ENCODE measurements around the gene ZBTB4. TPM values are rescaled to one million over a fixed set of nuclear protein-coding genes. Genes with fewer than 3 reads are reported as not detected.

ZBTB4 gene
- total RNA-seq, 1 experiment from 2014 or later, result 26.3 TPM

GRCh38 chr17:7512105-7512504 is 32.7 kb upstream of the ZBTB4 start:
- ChIA-PET CTCF (interaction anchor here (0.6 to 4.7 kb wide), 3 partner anchors 20 to 156 kb away, joined by 3 to 123 read pairs (median 5); partner anchors contain the start of genes SENP3 and TNFSF13), POLR2A (interaction anchor here (1.8 to 7.6 kb wide), 2 partner anchors 25 to 49 kb away, joined by 5 to 65 read pairs; partner anchors contain the start of gene SENP3)
- Mint-ChIP-seq H3K9me3 (ENCODE audit: unreplicated experiment) (no peaks in the 10 kb centered on the region), H3K27me3 (ENCODE audit: insufficient read depth, unreplicated experiment) (no peaks in the 10 kb centered on the region), H3K27ac (ENCODE audit: low read depth, unreplicated experiment) (no peak overlapping the region), H3K36me3 (ENCODE audit: insufficient read depth, unreplicated experiment) (peaks cover 74% of the 10 kb centered on the region), H3K4me3 (ENCODE audit: unreplicated experiment) (no peak overlapping the region), H3K4me1 (ENCODE audit: insufficient read depth, unreplicated experiment) (no peaks in the 10 kb centered on the region)
- intact Hi-C loops (cut with micrococcal nuclease), result loop anchor here (10.0 kb wide), 1 partner anchor 173 kb away; the partner anchor contains the start of genes TP53 and WRAP53
- no peak for TF ChIP-seq CTCF (IDR thresholded peaks at IDR 0.05; ENCODE audit: unreplicated experiment)
- no TSS peak for BruUV-seq (replicated peaks)
- no peak for DNase-seq (ENCODE audit: unreplicated experiment)

GRCh38 chr17:7511108-7511507 is 31.7 kb upstream of the ZBTB4 start:
- POLR2A ChIA-PET, result interaction anchor here (0.6 kb wide), 1 partner anchor 174 kb away, joined by 3 read pairs; no protein-coding TSS in a partner anchor
- intact Hi-C loops (cut with micrococcal nuclease), result loop anchor here (10.0 kb wide), 1 partner anchor 174 kb away; the partner anchor contains the start of genes TP53 and WRAP53
- no TSS peak for BruUV-seq (replicated peaks)
- CTCF ChIA-PET, result no interaction called here
- H3K4me3 Mint-ChIP-seq (ENCODE audit: unreplicated experiment), result no peak overlapping the region
- DNase-seq (ENCODE audit: unreplicated experiment), result no peak
- no peak for TF ChIP-seq CTCF (IDR thresholded peaks at IDR 0.05; ENCODE audit: unreplicated experiment)
- H3K9me3 Mint-ChIP-seq (ENCODE audit: unreplicated experiment), result no peaks in the 10 kb centered on the region
- H3K27me3 Mint-ChIP-seq (ENCODE audit: insufficient read depth, unreplicated experiment), result no peaks in the 10 kb centered on the region
- H3K27ac Mint-ChIP-seq (ENCODE audit: low read depth, unreplicated experiment), result no peak overlapping the region
- H3K4me1 Mint-ChIP-seq (ENCODE audit: insufficient read depth, unreplicated experiment), result no peaks in the 10 kb centered on the region
- H3K36me3 Mint-ChIP-seq (ENCODE audit: insufficient read depth, unreplicated experiment), result peaks cover 79% of the 10 kb centered on the region

GRCh38 chr17:7509937-7510336 is 30.5 kb upstream of the ZBTB4 start:
- no peak for DNase-seq (ENCODE audit: unreplicated experiment)
- Mint-ChIP-seq H3K9me3 (ENCODE audit: unreplicated experiment) (no peaks in the 10 kb centered on the region), H3K4me3 (ENCODE audit: unreplicated experiment) (no peak overlapping the region), H3K36me3 (ENCODE audit: insufficient read depth, unreplicated experiment) (peaks cover 90% of the 10 kb centered on the region), H3K27me3 (ENCODE audit: insufficient read depth, unreplicated experiment) (no peaks in the 10 kb centered on the region), H3K4me1 (ENCODE audit: insufficient read depth, unreplicated experiment) (no peaks in the 10 kb centered on the region), H3K27ac (ENCODE audit: low read depth, unreplicated experiment) (no peak overlapping the region)
- intact Hi-C loops (cut with micrococcal nuclease), result loop anchor here (10.0 kb wide), 1 partner anchor 175 kb away; the partner anchor contains the start of genes TP53 and WRAP53
- BruUV-seq (replicated peaks), result no TSS peak
- no peak for TF ChIP-seq CTCF (IDR thresholded peaks at IDR 0.05; ENCODE audit: unreplicated experiment)
- ChIA-PET CTCF (interaction anchor here (0.9 to 3.9 kb wide), 3 partner anchors 16 to 51 kb away, joined by 3 to 36 read pairs (median 6); partner anchors contain the start of gene SENP3), POLR2A (no interaction called here)

- no peaks in the 10 kb centered on the region for H3K4me1 Mint-ChIP-seq (ENCODE audit: insufficient read depth, unreplicated experiment)
- H3K9me3 Mint-ChIP-seq (ENCODE audit: unreplicated experiment), result no peaks in the 10 kb centered on the region
- no peak for TF ChIP-seq CTCF (IDR thresholded peaks at IDR 0.05; ENCODE audit: unreplicated experiment)
- no peak for DNase-seq (ENCODE audit: unreplicated experiment)
- intact Hi-C loops (cut with micrococcal nuclease), result no loop called here
- ChIA-PET POLR2A (interaction anchor here (0.6 to 1.8 kb wide), 4 partner anchors 23 to 67 kb away, joined by 3 to 5 read pairs (median 4); no protein-coding TSS in a partner anchor), CTCF (interaction anchor here (1.2 to 3.9 kb wide), 3 partner anchors 23 to 72 kb away, joined by 4 to 36 read pairs (median 6); partner anchors contain the start of gene SENP3)
- no peaks in the 10 kb centered on the region for H3K27me3 Mint-ChIP-seq (ENCODE audit: insufficient read depth, unreplicated experiment)
- BruUV-seq (replicated peaks), result no TSS peak
- no peak overlapping the region for H3K4me3 Mint-ChIP-seq (ENCODE audit: unreplicated experiment)
- H3K36me3 Mint-ChIP-seq (ENCODE audit: insufficient read depth, unreplicated experiment), result peaks cover 92% of the 10 kb centered on the region
- no peak overlapping the region for H3K27ac Mint-ChIP-seq (ENCODE audit: low read depth, unreplicated experiment)
These were observed 29.4 kb upstream of the ZBTB4 start for GRCh38 chr17:7508846-7509245.

Measured in MCF 10A (cell line).